Hepatocyte (in vitro differentiated cells): ENCODE measurements around the gene HSD3B7.

ENCODE experiments used
- CTCF ChIP-seq: fragments of 200-600 bp; sonication (generic); IDR thresholded peaks from 2 replicates; pipeline ENCODE4 v1.5.1; 2016; ENCODE audit warnings: antibody characterized with exemption, mild to moderate bottlenecking; ENCODE audit not compliant: poor library complexity
- EZH2 ChIP-seq: fragments of 200-600 bp; sonication (generic); IDR thresholded peaks from 2 replicates; pipeline ENCODE4 v1.6.1; 2016; ENCODE audit warnings: antibody characterized with exemption, mild to moderate bottlenecking, borderline replicate concordance

- TF ChIP-seq CTCF, result no peak
- no peak for TF ChIP-seq EZH2
Observed at GRCh38 chr16:30971298-30971697, 13.7 kb upstream of the HSD3B7 start.
